GM10266 (cell line): ENCODE measurements around the gene HBM.

Source experiments
- DNase-seq: peaks from one replicate; pipeline ENCODE4 v3.0.0; 2012; ENCODE audit errors: extremely low spot score
- TF ChIP-seq, protein P1 (sequence below): IDR thresholded peaks from 2 replicates; pipeline ENCODE4 v1.5.1; 2012; ENCODE audit warnings: mild to moderate bottlenecking, low read depth; ENCODE audit not compliant: control insufficient read depth, insufficient read depth; ENCODE audit errors: missing control alignments

The HBM gene

GRCh38 chr16:165539-166374 lies at the start of gene HBM:
HBM (plus strand) TSS chr16:165978; CDS start chr16:165998, 20 bp downstream.
- no peak for DNase-seq

GRCh38 chr16:116015-116414 lies 49.8 kb upstream of the HBM start:
- TF ChIP-seq, protein P1, sequence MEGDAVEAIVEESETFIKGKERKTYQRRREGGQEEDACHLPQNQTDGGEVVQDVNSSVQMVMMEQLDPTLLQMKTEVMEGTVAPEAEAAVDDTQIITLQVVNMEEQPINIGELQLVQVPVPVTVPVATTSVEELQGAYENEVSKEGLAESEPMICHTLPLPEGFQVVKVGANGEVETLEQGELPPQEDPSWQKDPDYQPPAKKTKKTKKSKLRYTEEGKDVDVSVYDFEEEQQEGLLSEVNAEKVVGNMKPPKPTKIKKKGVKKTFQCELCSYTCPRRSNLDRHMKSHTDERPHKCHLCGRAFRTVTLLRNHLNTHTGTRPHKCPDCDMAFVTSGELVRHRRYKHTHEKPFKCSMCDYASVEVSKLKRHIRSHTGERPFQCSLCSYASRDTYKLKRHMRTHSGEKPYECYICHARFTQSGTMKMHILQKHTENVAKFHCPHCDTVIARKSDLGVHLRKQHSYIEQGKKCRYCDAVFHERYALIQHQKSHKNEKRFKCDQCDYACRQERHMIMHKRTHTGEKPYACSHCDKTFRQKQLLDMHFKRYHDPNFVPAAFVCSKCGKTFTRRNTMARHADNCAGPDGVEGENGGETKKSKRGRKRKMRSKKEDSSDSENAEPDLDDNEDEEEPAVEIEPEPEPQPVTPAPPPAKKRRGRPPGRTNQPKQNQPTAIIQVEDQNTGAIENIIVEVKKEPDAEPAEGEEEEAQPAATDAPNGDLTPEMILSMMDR, result no peak
- no peak for DNase-seq

More at GRCh38 chr16:165539-166374, at the start of gene HBM:
- TF ChIP-seq, protein P1, result no peak

DNA sequence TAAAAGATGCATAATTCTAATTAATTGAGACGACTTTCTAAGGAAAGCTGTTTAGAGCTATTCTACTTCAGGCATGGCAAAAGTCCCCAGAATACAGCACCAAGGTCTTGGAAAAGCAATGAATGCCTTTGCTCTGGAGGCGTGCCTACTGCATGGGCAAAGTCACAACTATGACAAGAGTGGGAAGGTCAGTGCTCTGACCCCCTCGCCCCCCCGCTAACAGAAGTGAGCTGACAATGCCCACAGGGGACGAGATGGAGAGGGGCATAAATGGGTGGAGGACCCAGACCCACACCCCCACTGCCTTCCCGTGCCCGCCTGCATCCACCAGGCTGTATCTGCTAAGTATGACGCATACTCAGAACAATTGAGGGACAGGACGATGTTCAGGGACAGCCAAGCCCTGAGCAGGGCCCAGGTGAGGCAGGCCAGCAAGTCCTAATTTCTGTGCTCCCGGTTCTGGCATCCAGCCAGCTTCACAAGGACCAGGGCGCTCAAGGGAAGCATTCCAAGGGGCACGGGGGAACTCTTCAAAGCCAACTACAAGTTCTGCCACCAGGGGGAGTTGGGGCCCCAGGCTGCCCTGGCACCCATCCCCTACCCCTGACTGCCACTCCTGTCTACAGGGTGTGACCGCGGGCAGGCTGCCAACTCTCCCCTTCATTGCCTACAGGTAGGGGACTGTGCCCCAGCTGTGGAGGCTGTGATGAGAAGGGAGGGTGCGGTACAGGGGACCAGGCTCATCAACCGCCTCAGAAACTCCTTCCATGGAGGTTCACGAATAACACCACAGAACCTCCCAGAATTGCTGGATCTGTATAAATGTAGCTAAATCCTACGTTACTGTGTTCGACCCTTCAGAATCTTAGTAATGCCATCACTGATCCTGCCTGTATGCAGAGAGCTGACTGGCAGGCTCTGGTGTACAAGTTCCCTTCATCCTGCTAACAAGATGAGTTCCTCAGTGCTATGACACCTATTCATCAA lies 48.1 kb upstream of the HBM start:
- TF ChIP-seq, protein P1, result peak; percentile 53

GRCh38 chr16:118857-119256 lies 46.9 kb upstream of the HBM start:
- no peak for DNase-seq
- TF ChIP-seq, protein P1, result no peak

More for the DNA sequence above, 48.1 kb upstream of the HBM start:
- peak; percentile 55 for DNase-seq

DNA sequence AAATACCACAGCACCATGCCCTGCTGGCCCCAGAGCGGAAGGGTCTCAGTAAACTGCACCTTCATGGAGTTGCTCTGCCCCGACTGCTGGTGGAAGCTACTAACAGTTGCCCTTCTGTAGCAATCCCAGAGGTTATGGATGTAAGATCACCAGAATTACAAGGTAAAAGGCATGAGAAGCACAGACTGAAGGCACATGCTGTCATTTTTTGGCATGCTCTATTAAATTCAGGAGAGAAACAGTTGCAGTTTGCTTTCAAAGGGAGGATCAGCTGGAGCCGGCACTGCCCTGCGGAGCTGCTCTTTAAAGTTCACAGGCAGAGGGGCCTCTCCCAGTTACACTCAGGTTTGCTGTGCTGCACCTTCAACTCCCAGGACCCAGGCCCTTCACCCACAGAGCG lies 46.5 kb upstream of the HBM start:
- DNase-seq, result no peak
- TF ChIP-seq, protein P1, result no peak

- TF ChIP-seq, protein P1, result no peak
- no peak for DNase-seq
Measured at GRCh38 chr16:119835-120491, 45.8 kb upstream of the HBM start.
